Liver (tissue), 9 donors: ENCODE results near the gene CD101. TPM values are rescaled to one million over a fixed set of nuclear protein-coding genes. Genes with fewer than 3 reads are reported as not detected.

Source experiments
- DNase-seq: peaks from one replicate; pipeline ENCODE4 v3.0.0-alpha.2; 2017; ENCODE audit warnings: low spot score
- H3K27ac ChIP-seq, 2 donors: one replicate each; pipeline ENCODE4 v1.7.0; 2013; ENCODE audit warnings: inconsistent platforms in 2 of 2, low read length in 2 of 2, control low read depth in 1 of 2, low read depth in 1 of 2, mild to moderate bottlenecking in 1 of 2
- H3K27me3 ChIP-seq, 4 donors: one replicate each; pipeline versions ENCODE4 v1.6.1 to v1.7.0; 2013; ENCODE audit warnings: low read length in 3 of 4, inconsistent platforms in 1 of 4, mild to moderate bottlenecking in 1 of 4, moderate library complexity in 1 of 4; ENCODE audit not compliant: control insufficient read depth in 4 of 4, insufficient read depth in 4 of 4
- H3K36me3 ChIP-seq, 4 donors: one replicate each; pipeline versions ENCODE4 v1.6.1 to v1.7.0; 2013; ENCODE audit warnings: low read length in 3 of 4, mild to moderate bottlenecking in 3 of 4, low read depth in 1 of 4, moderate library complexity in 1 of 4; ENCODE audit not compliant: control insufficient read depth in 4 of 4, insufficient read depth in 3 of 4
- H3K4me1 ChIP-seq, 4 donors: one replicate each; pipeline versions ENCODE4 v1.6.1 to v1.7.0; 2013; ENCODE audit warnings: low read length in 3 of 4, mild to moderate bottlenecking in 3 of 4, moderate library complexity in 1 of 4; ENCODE audit not compliant: control insufficient read depth in 4 of 4, insufficient read depth in 4 of 4
- H3K4me3 ChIP-seq, 3 donors: one replicate each; pipeline versions ENCODE4 v1.6.1 to v1.7.0; 2013; ENCODE audit warnings: low read length in 3 of 3, control low read depth in 1 of 3, low read depth in 1 of 3, mild to moderate bottlenecking in 1 of 3
- H3K9ac ChIP-seq, 2 donors: one replicate each; pipeline ENCODE4 v1.7.0; 2013; ENCODE audit warnings: low read length in 2 of 2, mild to moderate bottlenecking in 2 of 2, moderate library complexity in 2 of 2, control low read depth in 1 of 2, low read depth in 1 of 2
- H3K9me3 ChIP-seq, 4 donors: one replicate each; pipeline versions ENCODE4 v1.6.1 to v1.7.0; 2013; ENCODE audit warnings: low read length in 3 of 4; ENCODE audit not compliant: control insufficient read depth in 4 of 4
- ATF3 ChIP-seq: IDR thresholded peaks from 2 replicates; pipeline ENCODE4 v1.6.1; 2016; ENCODE audit warnings: antibody characterized with exemption
- CTCF ChIP-seq: fragments of 150-350 bp; IDR thresholded peaks from 2 replicates; pipeline ENCODE4 v1.5.1; 2017; ENCODE audit warnings: improper control_type of control experiment, low read depth, low read length; ENCODE audit not compliant: missing input control
- FOXA1 ChIP-seq: IDR thresholded peaks from 2 replicates; pipeline ENCODE4 v1.6.1; 2016; ENCODE audit warnings: antibody characterized with exemption
- FOXA2 ChIP-seq: IDR thresholded peaks from 2 replicates; pipeline ENCODE4 v1.6.1; 2016; ENCODE audit warnings: antibody characterized with exemption
- GABPA ChIP-seq, 2 donors: IDR thresholded peaks in 1 of 2; conservative IDR thresholded peaks in 1 of 2; 2 replicates each; pipeline ENCODE4 v1.6.1; 2016; ENCODE audit warnings: antibody characterized with exemption in 2 of 2, mild to moderate bottlenecking in 1 of 2, moderate library complexity in 1 of 2
- HNF4A ChIP-seq, 2 donors: conservative IDR thresholded peaks; 2 replicates each; pipeline ENCODE4 v1.6.1; 2016; ENCODE audit warnings: antibody characterized with exemption in 2 of 2, mild to moderate bottlenecking in 2 of 2
- NR2F2 ChIP-seq: IDR thresholded peaks from 2 replicates; pipeline ENCODE4 v1.6.1; 2016; ENCODE audit warnings: antibody characterized with exemption
- REST ChIP-seq: IDR thresholded peaks from 2 replicates; pipeline ENCODE4 v1.6.1; 2016; ENCODE audit warnings: antibody characterized with exemption, mild to moderate bottlenecking
- RXRA ChIP-seq, 2 donors: IDR thresholded peaks; 2 replicates each; pipeline ENCODE4 v1.6.1; 2017 to 2018; ENCODE audit warnings: antibody characterized with exemption in 2 of 2, mild to moderate bottlenecking in 1 of 2
- SP1 ChIP-seq: IDR thresholded peaks from 2 replicates; pipeline ENCODE4 v1.6.1; 2018; ENCODE audit warnings: antibody characterized with exemption, mild to moderate bottlenecking
- TAF1 ChIP-seq: conservative IDR thresholded peaks from 2 replicates; pipeline ENCODE4 v1.6.1; 2016; ENCODE audit warnings: antibody characterized with exemption, mild to moderate bottlenecking
- YY1 ChIP-seq: IDR thresholded peaks from 2 replicates; pipeline ENCODE4 v1.6.1; 2016; ENCODE audit warnings: antibody characterized with exemption, mild to moderate bottlenecking
- ZBTB33 ChIP-seq: IDR thresholded peaks from 2 replicates; pipeline ENCODE4 v1.6.1; 2016; ENCODE audit warnings: antibody characterized with exemption
- WGBS: extraction: QIAGEN DNeasy Blood & Tissue Kit; methylation state at CpG from one replicate; pipeline ENCODE4 v1.1.7; 2013; 5-methylcytosine and 5-hydroxymethylcytosine counted together
- polyA plus RNA-seq, 2 donors: library from polyadenylated mRNA; stranded (reverse) in 1 of 2; unstranded in 1 of 2; fragments of 200-250 nt in 1 of 2; fragments of >200 nt in 1 of 2; fragmentation: Nextera tagmentation in 1 of 2; extraction: Ambion mirVana in 1 of 2; gene quantifications; one replicate each; pipeline versions ENCODE4 v1.2.1 to v1.2.3, GENCODE V29; 2013 to 2015
- total RNA-seq, 2 donors: library from RNA; depleted of rRNA; stranded (reverse); fragments of >200 nt; gene quantifications; one replicate each; pipeline ENCODE4 v1.2.3, GENCODE V29; 2014
- TF ChIP-seq, protein P1 (sequence below): IDR thresholded peaks from 2 replicates; pipeline ENCODE4 v1.6.1; 2016; ENCODE audit warnings: antibody characterized with exemption
- donor health status: healthy.
- donor health status: healthy.
- donor health status: healthy.
- donor health status: healthy.
- donor health status: healthy.

The CD101 gene
- total and polyA plus RNA-seq, 4 donors: 0.24 to 2.0 (median 0.65) TPM

DNA sequence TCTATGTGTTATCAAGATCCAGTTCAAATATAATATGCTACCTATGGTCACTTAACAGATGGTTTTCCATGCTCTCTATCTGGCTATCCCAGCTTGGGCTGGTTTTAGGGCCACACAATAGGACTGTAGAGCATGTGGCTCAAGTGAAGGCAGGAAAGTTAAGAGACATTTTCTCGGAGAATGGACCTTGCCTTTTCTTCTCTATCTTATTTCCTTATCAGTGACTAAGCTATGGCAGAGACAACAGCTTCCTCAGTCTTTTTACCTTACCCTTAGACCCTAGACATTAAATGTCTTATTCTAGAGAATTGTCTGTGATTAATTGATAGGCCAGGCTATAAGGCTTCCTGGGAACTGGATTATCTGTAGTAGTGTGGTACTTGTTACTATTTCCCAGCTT is 28.1 kb downstream of the CD101 start:
- no peaks in the 10 kb centered on the region for H3K36me3 ChIP-seq
- H3K9me3 ChIP-seq: no peaks in the 10 kb centered on the region
- no peaks in the 10 kb centered on the region for H3K27me3 ChIP-seq
- no peak overlapping the region for H3K27ac ChIP-seq
- DNase-seq: no peak
- WGBS: 87% methylated on average over 1 of the region's 1 CpG
- H3K9ac ChIP-seq: no peak overlapping the region
- H3K4me3 ChIP-seq: no peak overlapping the region
- H3K4me1 ChIP-seq: no peaks in the 10 kb centered on the region
- TF ChIP-seq TAF1 (no peak), ATF3 (no peak), REST (no peak), GABPA (IDR thresholded peaks at IDR 0.05 in 1 of 2, conservative IDR thresholded peaks at IDR 0.05 in 1 of 2) (no peak), RXRA (IDR thresholded peaks at IDR 0.05) (no peak), FOXA1 (no peak)
- TF ChIP-seq, protein P1, sequence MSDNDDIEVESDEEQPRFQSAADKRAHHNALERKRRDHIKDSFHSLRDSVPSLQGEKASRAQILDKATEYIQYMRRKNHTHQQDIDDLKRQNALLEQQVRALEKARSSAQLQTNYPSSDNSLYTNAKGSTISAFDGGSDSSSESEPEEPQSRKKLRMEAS: no peak

- no peak overlapping the region for H3K27ac ChIP-seq
- H3K9ac ChIP-seq: no peak overlapping the region
- H3K4me1 ChIP-seq: no peaks in the 10 kb centered on the region
- no peak for TF ChIP-seq SP1
- no peak for TF ChIP-seq RXRA (IDR thresholded peaks at IDR 0.05)
- no peak for TF ChIP-seq FOXA2
- no peak for TF ChIP-seq CTCF
- TF ChIP-seq TAF1: no peak
- TF ChIP-seq HNF4A (conservative IDR thresholded peaks at IDR 0.05): no peak
- TF ChIP-seq NR2F2: no peak
- no peak for TF ChIP-seq ATF3
- no peak for TF ChIP-seq GABPA (IDR thresholded peaks at IDR 0.05 in 1 of 2, conservative IDR thresholded peaks at IDR 0.05 in 1 of 2)
- TF ChIP-seq ZBTB33: no peak
- no peak for TF ChIP-seq YY1
- TF ChIP-seq, protein P1: no peak
- TF ChIP-seq REST: no peak
- H3K27me3 ChIP-seq: no peaks in the 10 kb centered on the region
- H3K9me3 ChIP-seq: no peaks in the 10 kb centered on the region
- no peaks in the 10 kb centered on the region for H3K36me3 ChIP-seq
- WGBS: 77% methylated on average over 1 of the region's 1 CpG
- H3K4me3 ChIP-seq: no peak overlapping the region
- DNase-seq: no peak
Measured at GRCh38 chr1:117030271-117030877, 28.8 kb downstream of the CD101 start.
